Right lobe of liver (tissue), 4 donors: Measurements from ENCODE around the gene CHP2.

ENCODE experiments used
- POLR2A ChIP-seq: fragments of 450-650 bp; IDR thresholded peaks from one replicate; pipeline ENCODE4 v1.6.1; 2017; ENCODE audit warnings: antibody characterized with exemption, mild to moderate bottlenecking
- TF ChIP-seq, protein P1 (sequence below), 4 donors: fragments of 200-600 bp in 3 of 4; fragments of 450-650 bp in 1 of 4; IDR thresholded peaks; one replicate each; pipeline versions ENCODE4 v1.5.1 to v1.8.0; 2016 to 2022; ENCODE audit warnings: antibody characterized with exemption in 4 of 4, mild to moderate bottlenecking in 2 of 4
- donor health status: DM: no; HTN: no; CAD: no.
- donor health status: DM: no; HTN: no; CAD: no.
- donor health status: DM: no; HTN: yes; CAD: no.

DNA sequence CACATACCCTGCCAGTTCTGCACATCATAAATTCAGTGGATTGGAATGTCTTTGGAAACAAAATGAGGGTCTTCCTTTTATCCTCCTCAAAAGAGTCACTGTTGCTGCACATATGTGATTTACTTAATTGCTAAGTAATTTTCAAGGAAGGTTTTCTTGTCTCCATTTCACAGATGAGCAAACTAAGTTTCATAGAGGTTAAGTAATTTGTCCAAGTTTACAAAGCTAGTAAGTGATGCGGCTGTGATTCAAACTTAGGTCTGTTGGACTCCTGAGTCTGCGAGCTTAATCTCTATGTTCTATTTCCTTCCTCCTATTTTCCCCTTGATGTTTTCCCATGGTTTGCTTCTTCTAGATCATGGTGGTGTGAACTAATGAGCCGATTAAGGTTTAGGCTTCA, 28.1 kb upstream of the CHP2 start:
- no peak for TF ChIP-seq POLR2A
- TF ChIP-seq, protein P1, sequence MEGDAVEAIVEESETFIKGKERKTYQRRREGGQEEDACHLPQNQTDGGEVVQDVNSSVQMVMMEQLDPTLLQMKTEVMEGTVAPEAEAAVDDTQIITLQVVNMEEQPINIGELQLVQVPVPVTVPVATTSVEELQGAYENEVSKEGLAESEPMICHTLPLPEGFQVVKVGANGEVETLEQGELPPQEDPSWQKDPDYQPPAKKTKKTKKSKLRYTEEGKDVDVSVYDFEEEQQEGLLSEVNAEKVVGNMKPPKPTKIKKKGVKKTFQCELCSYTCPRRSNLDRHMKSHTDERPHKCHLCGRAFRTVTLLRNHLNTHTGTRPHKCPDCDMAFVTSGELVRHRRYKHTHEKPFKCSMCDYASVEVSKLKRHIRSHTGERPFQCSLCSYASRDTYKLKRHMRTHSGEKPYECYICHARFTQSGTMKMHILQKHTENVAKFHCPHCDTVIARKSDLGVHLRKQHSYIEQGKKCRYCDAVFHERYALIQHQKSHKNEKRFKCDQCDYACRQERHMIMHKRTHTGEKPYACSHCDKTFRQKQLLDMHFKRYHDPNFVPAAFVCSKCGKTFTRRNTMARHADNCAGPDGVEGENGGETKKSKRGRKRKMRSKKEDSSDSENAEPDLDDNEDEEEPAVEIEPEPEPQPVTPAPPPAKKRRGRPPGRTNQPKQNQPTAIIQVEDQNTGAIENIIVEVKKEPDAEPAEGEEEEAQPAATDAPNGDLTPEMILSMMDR (IDR thresholded peaks at IDR 0.05): no peak
